GM12878 (cell line): ENCODE data around the gene PARPBP. TPM values are rescaled to one million over a fixed set of nuclear protein-coding genes. Genes with fewer than 3 reads are reported as not detected.
A peak's percentile ranks its signal among the peaks of the same experiment; 100 is the strongest.

Experiments used
- BRCA1 ChIP-seq: IDR thresholded peaks from 2 replicates; pipeline ENCODE4 v1.6.1; 2011; ENCODE audit warnings: low read depth, low read length, improper control_type of control experiment
- CREM ChIP-seq: IDR thresholded peaks from 2 replicates; pipeline ENCODE4 v1.6.1; 2014; ENCODE audit warnings: antibody characterized with exemption, low read depth
- HDAC6 ChIP-seq: fragments of 200-600 bp; sonication (generic); IDR thresholded peaks from one replicate; pipeline ENCODE4 v1.8.0; 2017; ENCODE audit warnings: antibody characterized with exemption; ENCODE audit not compliant: unreplicated experiment
- IKZF2 ChIP-seq, 2 experiments: fragments of 450-650 bp; IDR thresholded peaks; 2 replicates each; pipeline ENCODE4 v1.6.1; 2017; ENCODE audit warnings: mild to moderate bottlenecking in 2 of 2, moderate library complexity in 2 of 2
- JUNB ChIP-seq: IDR thresholded peaks from 2 replicates; pipeline ENCODE4 v1.6.1; 2016; ENCODE audit warnings: antibody characterized with exemption, mild to moderate bottlenecking
- MTA3 ChIP-seq: IDR thresholded peaks from 2 replicates; pipeline ENCODE4 v1.6.1; 2012; ENCODE audit warnings: low read length, inconsistent platforms, borderline replicate concordance
- MYC ChIP-seq: IDR thresholded peaks from 2 replicates; pipeline ENCODE4 v1.6.1; 2011; ENCODE audit warnings: mild to moderate bottlenecking, low read length, moderate library complexity, inconsistent platforms; ENCODE audit not compliant: insufficient read depth, insufficient replicate concordance, insufficient read length, severe bottlenecking
- NR2C2 ChIP-seq: IDR thresholded peaks from 2 replicates; pipeline ENCODE4 v1.6.1; 2011; ENCODE audit warnings: borderline replicate concordance, low read depth; ENCODE audit not compliant: control insufficient read depth, insufficient read length
- RB1 ChIP-seq: fragments of 450-650 bp; formaldehyde crosslinking; IDR thresholded peaks from 2 replicates; pipeline ENCODE4 v1.6.1; 2017; ENCODE audit warnings: mild to moderate bottlenecking, borderline replicate concordance
- SMAD1 ChIP-seq: fragments of 450-650 bp; IDR thresholded peaks from 2 replicates; pipeline ENCODE4 v1.6.1; 2018; ENCODE audit warnings: mild to moderate bottlenecking, low read depth; ENCODE audit not compliant: partially characterized antibody
- SUZ12 ChIP-seq: fragments of 200-600 bp; sonication (generic); IDR thresholded peaks from one replicate; pipeline ENCODE4 v1.6.1; 2018; ENCODE audit warnings: antibody characterized with exemption, mild to moderate bottlenecking; ENCODE audit not compliant: unreplicated experiment
- polyA plus RNA-seq, 11 experiments: library from polyadenylated mRNA; depleted of rRNA in 4 of 11; unstranded in 6 of 11; stranded (reverse) in 5 of 11; fragments of >200 nt; fragmentation: Nextera tagmentation in 4 of 11; fragmentation: Illumina TruSeq in 1 of 11; extraction: Ambion mirVana in 4 of 11; extraction: Trizol in 1 of 11; gene quantifications; 1 replicate in 1 of 11; 2 replicates in 10 of 11; pipeline versions ENCODE4 v1.2.1 to v1.2.3, GENCODE V29; 2011 to 2016; ENCODE audit warnings: inconsistent platforms in 2 of 11, missing spikeins in 2 of 11, low read depth in 1 of 11
- total RNA-seq, 4 experiments: library from RNA; depleted of rRNA in 3 of 4; stranded (reverse); fragments of >200 nt in 3 of 4; fragmentation: Illumina TruSeq in 1 of 4; extraction: Trizol in 1 of 4; gene quantifications; 2 replicates each; pipeline versions ENCODE4 v1.2.1 to v1.2.3, GENCODE V29; 2013 to 2021
- TF ChIP-seq, protein P1 (sequence below): fragments of 450-650 bp; IDR thresholded peaks from 2 replicates; pipeline ENCODE4 v1.6.1; 2017; ENCODE audit warnings: mild to moderate bottlenecking, moderate library complexity

The PARPBP gene
- total and polyA plus RNA-seq, 10 of the 15 experiments (the other 5 are each of a cell fraction or from before 2014, with no cell fraction given), result 20.3 to 57.7 (median 32.4) TPM

- TF ChIP-seq RB1 (no peak), SUZ12 (no peak), IKZF2 (IDR thresholded peaks at IDR 0.05) (peak in 1 of 2 experiments; percentile 7; a peak in 1 of 4 replicates), HDAC6 (no peak), JUNB (peak; percentile 91), BRCA1 (no peak), MTA3 (0 out of 2 replicates have a peak, but pooled peaks have one; percentile 64), SMAD1 (no peak), MYC (no peak), NR2C2 (no peak), CREM (peak; percentile 69; the same call in 1 of the 2 replicates)
- TF ChIP-seq, protein P1, sequence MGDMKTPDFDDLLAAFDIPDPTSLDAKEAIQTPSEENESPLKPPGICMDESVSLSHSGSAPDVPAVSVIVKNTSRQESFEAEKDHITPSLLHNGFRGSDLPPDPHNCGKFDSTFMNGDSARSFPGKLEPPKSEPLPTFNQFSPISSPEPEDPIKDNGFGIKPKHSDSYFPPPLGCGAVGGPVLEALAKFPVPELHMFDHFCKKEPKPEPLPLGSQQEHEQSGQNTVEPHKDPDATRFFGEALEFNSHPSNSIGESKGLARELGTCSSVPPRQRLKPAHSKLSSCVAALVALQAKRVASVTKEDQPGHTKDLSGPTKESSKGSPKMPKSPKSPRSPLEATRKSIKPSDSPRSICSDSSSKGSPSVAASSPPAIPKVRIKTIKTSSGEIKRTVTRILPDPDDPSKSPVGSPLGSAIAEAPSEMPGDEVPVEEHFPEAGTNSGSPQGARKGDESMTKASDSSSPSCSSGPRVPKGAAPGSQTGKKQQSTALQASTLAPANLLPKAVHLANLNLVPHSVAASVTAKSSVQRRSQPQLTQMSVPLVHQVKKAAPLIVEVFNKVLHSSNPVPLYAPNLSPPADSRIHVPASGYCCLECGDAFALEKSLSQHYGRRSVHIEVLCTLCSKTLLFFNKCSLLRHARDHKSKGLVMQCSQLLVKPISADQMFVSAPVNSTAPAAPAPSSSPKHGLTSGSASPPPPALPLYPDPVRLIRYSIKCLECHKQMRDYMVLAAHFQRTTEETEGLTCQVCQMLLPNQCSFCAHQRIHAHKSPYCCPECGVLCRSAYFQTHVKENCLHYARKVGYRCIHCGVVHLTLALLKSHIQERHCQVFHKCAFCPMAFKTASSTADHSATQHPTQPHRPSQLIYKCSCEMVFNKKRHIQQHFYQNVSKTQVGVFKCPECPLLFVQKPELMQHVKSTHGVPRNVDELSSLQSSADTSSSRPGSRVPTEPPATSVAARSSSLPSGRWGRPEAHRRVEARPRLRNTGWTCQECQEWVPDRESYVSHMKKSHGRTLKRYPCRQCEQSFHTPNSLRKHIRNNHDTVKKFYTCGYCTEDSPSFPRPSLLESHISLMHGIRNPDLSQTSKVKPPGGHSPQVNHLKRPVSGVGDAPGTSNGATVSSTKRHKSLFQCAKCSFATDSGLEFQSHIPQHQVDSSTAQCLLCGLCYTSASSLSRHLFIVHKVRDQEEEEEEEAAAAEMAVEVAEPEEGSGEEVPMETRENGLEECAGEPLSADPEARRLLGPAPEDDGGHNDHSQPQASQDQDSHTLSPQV, result no peak
Measured at GRCh38 chr12:102167821-102168604, 48.0 kb downstream of the PARPBP start (continued).
